NCI-H524 treated with DMSO at 0.1 percent for 48 hours (cell line): ENCODE data around the gene TAAR1.
"Not testable (repeated sequence)": the region's sequence is repeated elsewhere in the genome, so short reads cannot be mapped to it uniquely, and the experiment has no call there.

ENCODE experiments used
- DNase-seq: peaks from one replicate; lab custom pipeline; 2025; lab: John Stamatoyannopoulos, UW

The TAAR1 gene

GRCh38 chr6:132661906-132662305 lies 2.9 kb upstream of the TAAR1 start:
- no peak for DNase-seq

DNA sequence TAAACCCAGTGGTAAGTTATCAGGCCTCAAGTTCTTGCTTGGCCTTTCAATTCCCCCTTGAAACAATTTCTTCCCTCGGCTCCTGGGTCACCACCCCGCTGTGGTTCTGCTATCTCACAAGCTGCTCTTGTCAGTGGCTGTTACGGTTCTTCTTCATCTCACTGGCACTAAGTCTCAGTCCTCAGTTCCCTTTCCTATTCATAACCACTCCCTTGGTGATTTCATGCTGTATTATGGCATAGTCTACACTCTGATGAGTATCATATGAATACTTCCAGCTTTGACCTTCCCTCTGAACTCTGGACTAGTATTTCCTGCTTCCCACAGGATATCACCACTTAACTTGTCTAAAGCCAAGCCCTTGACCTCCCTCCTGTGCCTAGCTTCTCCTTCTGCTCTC lies 7.9 kb downstream of the TAAR1 start:
- no peak for DNase-seq

DNA sequence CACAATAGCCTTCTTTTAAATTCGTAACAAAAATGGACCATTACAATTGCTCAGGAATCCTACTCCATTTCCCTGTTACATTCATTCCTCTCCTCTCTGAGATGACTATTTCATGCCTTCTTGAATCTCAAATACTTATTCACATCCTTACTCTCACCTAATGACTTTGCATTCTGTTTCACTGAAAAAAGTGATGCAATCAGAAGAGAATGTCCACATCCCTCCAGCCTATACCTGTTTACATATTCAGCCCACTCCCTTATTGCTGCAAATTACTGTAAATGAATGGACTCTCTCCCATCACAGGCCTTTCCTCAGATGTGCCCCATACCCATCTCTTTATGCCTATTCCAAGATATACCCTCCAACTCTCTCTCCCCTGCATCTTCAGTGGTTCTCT lies 8.6 kb downstream of the TAAR1 start:
- no peak for DNase-seq

GRCh38 chr6:132648828-132649227 lies 10.2 kb downstream of the TAAR1 start:
- no peak for DNase-seq

DNA sequence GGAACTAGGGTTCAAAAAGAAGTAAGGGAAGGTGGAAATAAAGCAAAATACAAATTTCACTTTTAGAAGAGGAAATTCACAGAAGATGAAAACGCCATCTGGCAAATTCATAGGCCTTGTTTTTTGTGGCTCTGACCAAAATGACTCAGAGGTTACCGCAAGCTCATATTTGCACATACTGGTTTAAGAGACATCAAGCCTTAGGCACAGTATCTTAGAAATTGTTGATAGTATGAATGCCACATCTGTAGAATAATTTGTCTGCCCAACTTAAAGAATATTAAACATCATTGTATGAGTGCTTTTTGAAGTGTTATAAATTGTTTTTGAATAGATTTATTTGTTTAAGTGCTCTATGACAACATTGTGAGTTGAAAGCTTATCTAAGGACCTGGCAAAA lies 10.6 kb downstream of the TAAR1 start:
- no peak for DNase-seq

GRCh38 chr6:132643547-132643946 lies 15.4 kb downstream of the TAAR1 start:
- no peak for DNase-seq

GRCh38 chr6:132637135-132637534 lies 21.8 kb downstream of the TAAR1 start:
- DNase-seq, result not testable (repeated sequence)

DNA sequence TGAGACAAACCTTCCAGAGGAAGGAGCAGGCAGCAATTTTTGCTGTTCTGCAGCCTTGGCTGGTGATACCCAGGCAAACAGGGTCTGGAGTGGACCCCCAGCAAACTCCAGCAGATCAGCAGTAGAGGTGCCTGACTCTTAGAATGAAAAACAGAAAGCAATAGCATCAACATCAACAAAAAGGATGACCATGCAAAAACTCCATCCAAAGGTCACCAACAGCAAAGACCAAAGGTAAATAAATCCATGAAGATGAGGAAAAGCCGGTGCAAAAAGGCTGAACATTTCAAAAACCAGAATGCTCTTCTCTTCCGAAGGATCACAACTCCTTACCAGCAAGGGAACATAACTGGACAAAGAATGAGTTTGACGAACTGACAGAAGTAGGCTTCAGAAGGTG lies 23.1 kb downstream of the TAAR1 start:
- DNase-seq, result not testable (repeated sequence)

DNA sequence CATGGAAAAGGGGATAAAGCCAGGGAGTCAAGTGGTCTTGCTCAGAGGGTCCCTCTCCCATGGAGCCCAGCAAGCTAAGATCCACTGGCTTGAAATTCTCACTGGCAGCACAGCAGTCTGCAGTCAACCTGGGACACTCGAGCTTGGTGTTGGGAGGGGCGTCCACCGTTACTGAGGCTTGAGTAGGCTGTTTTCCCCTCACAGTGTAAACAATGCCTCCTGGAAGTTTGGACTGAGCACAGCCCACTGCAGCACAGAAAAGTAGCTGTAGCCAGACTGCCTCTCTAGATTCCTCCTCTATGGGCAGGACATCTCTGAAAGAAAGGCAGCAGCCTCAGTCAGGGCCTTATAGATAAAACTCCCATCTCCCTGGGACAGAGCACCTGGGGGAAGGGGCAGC lies 23.7 kb downstream of the TAAR1 start:
- DNase-seq, result not testable (repeated sequence)

DNA sequence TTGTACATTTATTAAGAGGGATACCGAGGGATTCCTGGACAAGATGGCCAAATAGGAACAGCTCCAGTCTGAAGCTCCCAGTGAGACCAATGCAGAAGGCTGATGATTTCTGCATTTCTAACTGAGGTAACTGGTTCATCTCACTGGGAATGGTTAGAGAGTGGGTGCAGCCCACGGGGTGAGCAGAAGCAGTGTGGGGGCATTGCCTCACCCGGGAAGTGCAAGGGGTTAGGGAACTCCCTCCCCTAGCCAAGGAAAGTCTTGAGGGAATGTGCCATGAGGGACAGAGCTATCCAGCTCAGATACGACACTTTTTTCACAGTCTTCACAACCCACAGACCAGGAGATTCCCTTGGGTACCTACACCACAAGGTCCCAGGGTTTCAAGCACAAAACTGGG lies 24.2 kb downstream of the TAAR1 start:
- DNase-seq, result no peak

- DNase-seq, result no peak
These were observed 25.6 kb downstream of the TAAR1 start for GRCh38 chr6:132633362-132633761.

DNA sequence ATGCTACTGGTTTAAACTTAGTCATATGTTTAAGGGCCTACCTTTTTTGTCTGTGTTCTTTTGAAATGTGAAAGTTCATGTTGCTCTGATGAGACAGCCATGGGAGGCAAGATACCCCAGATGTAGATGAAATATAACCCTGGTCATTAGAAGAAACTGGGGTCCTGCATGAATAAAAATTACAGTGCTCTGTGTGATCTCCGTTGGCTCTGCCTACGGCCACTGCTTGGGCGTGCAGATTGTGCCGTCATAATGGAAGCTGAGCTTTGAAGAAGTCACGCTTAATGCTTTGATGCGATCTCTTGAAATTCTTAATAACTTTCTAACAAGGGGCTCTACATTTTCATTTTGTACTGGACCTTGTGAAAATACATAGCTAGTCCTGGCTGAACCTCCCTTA lies 34.8 kb downstream of the TAAR1 start, which contains the start of gene TAAR2:
TSS of gene TAAR2 (minus strand) at position 101 of the 400 bp plus-strand sequence. CDS start at position 101, 0 bp downstream.
- DNase-seq, result no peak

GRCh38 chr6:132623106-132623845 lies 35.7 kb downstream of the TAAR1 start:
- no peak for DNase-seq

GRCh38 chr6:132616677-132617076 lies 42.3 kb downstream of the TAAR1 start:
- no peak for DNase-seq

DNA sequence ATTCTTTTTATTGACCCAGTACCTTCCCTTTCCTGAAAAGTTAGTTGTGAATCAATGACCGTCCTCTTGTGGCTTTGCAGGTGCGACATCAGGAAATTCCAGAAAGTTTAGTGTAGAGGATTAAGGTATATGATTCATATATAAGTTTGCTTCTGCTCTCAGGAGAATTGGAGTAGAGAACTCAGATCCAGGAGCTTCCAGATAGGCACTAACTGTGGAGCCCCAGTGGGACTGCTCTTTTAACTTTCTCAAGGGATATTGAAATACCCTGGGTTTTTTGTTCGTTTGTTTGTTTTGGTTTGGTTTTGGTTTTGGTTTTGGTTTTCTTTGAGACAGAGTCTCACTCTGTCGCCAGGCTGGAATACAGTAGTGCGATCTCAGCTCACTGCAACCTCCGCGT lies 44.4 kb downstream of the TAAR1 start:
- DNase-seq, result no peak

- DNase-seq, result no peak
These were observed 46.4 kb downstream of the TAAR1 start for GRCh38 chr6:132612449-132613108.

DNA sequence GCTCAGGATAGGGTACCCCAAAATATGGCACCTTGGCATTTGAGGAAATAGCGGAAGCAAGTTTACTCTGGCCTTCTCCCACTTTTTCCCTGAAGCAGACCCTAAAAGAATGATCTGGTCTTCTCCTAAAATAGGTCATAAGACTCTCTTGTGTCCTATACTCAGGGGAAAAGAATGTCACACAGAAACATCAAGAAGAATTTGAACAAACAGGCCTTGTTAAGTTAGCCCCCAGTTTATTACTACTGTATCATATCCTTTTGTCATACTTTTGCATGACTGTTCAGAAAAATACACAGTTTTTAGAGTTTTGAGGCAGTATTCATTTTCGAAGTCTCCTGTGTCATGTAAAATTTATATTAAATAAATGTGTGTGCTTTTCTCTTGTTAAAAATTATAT lies 47.4 kb downstream of the TAAR1 start:
- no peak for DNase-seq

DNA sequence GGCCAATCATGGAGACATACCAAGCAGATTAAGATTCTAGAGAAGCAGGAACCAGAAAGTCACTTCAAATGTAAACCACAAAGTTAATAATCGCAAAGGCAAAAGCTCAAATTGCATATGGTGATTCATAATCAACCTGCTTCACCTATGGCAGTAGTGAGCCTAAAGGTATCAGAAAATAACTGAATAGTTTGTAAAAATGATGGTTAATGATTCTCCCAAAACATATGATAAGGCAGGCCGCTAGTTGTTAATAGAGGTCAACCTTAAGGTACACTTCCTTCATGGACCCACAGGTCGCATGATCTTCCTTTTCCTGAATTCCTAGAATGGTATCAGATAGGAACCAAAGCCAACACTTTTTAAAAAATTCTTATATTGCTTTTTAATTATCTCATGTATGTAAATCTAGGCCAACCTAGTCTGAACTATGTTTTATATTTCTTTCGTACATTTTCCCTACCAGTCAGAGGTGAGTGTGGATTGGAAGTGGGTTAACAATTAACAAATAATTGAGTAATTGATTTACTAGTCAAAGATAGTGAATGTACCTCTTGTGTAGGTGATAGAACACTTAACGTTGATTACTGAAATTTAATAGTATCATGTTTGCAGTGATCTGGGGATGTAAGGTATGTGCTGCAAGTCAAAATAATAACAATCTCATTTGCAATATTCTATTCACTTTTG lies 51.3 kb downstream of the TAAR1 start:
- no peak for DNase-seq

GRCh38 chr6:132604635-132605152 lies 54.3 kb downstream of the TAAR1 start:
- DNase-seq, result peak; percentile 47

DNA sequence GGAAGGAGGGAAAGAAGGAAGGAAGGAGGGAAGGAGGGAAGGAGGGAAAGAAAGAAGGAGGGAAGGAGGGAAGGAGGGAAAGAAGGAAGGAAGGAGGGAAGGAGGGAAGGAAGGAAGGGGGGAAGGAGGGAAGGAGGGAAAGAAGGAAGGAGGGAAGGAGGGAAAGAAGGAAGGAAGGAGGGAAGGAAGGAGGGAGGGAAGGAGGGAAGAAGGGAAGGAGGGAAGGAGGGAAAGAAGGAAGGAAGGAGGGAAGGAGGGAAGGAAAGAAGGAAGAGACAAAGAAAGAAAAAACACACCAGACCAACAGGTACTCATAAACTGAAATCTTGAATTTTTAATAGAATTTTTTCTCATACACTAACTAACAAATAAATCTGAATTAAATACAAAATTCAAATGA lies 58.1 kb downstream of the TAAR1 start:
- not testable (repeated sequence) for DNase-seq

DNA sequence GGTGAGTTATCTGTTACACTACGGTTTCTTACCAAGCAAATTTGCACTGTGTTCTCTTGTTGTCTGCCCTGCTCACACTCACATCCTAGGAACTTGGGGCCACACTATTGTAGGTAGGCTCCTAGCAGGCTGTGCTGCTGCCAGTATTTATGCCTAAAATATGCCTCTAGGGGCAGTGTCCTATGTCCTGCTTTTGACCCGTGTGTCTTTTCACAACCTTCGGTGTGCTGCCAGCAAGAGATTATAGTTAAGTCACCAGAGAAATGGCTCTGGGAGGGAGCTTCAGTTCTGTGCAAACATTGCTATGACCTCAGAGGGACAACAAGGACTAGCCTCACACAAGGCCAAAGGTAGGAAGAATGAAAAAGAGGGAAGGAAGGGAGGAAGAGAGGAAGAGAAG lies 60.5 kb downstream of the TAAR1 start:
- no peak for DNase-seq

GRCh38 chr6:132596201-132596600 lies 62.8 kb downstream of the TAAR1 start:
- no peak for DNase-seq
